Endodermal cell (in vitro differentiated cells): Measurements from ENCODE around the gene MLKL. TPM values are rescaled to one million over a fixed set of nuclear protein-coding genes. Genes with fewer than 3 reads are reported as not detected.

Experiments
- DNase-seq: peaks from one replicate; pipeline ENCODE4 v3.0.0-alpha.2; 2017
- H3K27ac ChIP-seq: 2 replicates; pipeline ENCODE4 v1.5.1; 2013; ENCODE audit warnings: mild to moderate bottlenecking, low read depth, low read length, moderate library complexity
- H3K27me3 ChIP-seq: 2 replicates; pipeline ENCODE4 v1.6.1; 2013; ENCODE audit warnings: mild to moderate bottlenecking, low read length, moderate library complexity; ENCODE audit not compliant: insufficient read depth, control insufficient read depth, poor library complexity, severe bottlenecking
- H3K36me3 ChIP-seq: 2 replicates; pipeline ENCODE4 v1.7.0; 2013; ENCODE audit warnings: mild to moderate bottlenecking, low read length, moderate library complexity; ENCODE audit not compliant: control insufficient read depth, insufficient read depth
- H3K4me1 ChIP-seq: one replicate; pipeline ENCODE4 v1.7.0; 2013; ENCODE audit warnings: low read length; ENCODE audit not compliant: control insufficient read depth, insufficient read depth
- H3K4me3 ChIP-seq: 2 replicates; pipeline ENCODE4 v1.5.1; 2013; ENCODE audit warnings: mild to moderate bottlenecking, low read length, moderate library complexity
- H3K9ac ChIP-seq: 2 replicates; pipeline ENCODE4 v1.6.1; 2013; ENCODE audit warnings: mild to moderate bottlenecking, low read length, moderate library complexity; ENCODE audit not compliant: poor library complexity, severe bottlenecking; ENCODE audit errors: extremely low read depth
- H3K9me3 ChIP-seq: 2 replicates; pipeline ENCODE4 v1.6.1; 2013; ENCODE audit warnings: mild to moderate bottlenecking, low read length, moderate library complexity; ENCODE audit not compliant: control insufficient read depth
- H3K27ac Mint-ChIP-seq: 2 replicates; pipeline ENCODE4 v1.8.0; 2020; ENCODE audit warnings: mixed read lengths
- H3K27me3 Mint-ChIP-seq: 2 replicates; pipeline ENCODE4 v1.8.0; 2021; ENCODE audit warnings: mild to moderate bottlenecking, mixed read lengths; ENCODE audit not compliant: insufficient read depth
- H3K36me3 Mint-ChIP-seq: 2 replicates; pipeline ENCODE4 v1.8.0; 2020; ENCODE audit warnings: low read depth, mixed read lengths
- H3K4me1 Mint-ChIP-seq: 2 replicates; pipeline ENCODE4 v1.8.0; 2020; ENCODE audit warnings: mixed read lengths
- H3K4me3 Mint-ChIP-seq: 2 replicates; pipeline ENCODE4 v1.8.0; 2020; ENCODE audit warnings: mild to moderate bottlenecking, moderate library complexity, mixed read lengths
- H3K9me3 Mint-ChIP-seq: 2 replicates; pipeline ENCODE4 v1.8.0; 2020; ENCODE audit warnings: mild to moderate bottlenecking, mixed read lengths
- CTCF ChIP-seq: fragments of 200-600 bp; sonication (generic); conservative IDR thresholded peaks from 2 replicates; pipeline ENCODE4 v1.5.0; 2021; ENCODE audit warnings: antibody characterized with exemption, mild to moderate bottlenecking
- WGBS, 2 experiments: methylation state at CpG; one replicate each; pipeline versions ENCODE4 v1.1.5 to v1.1.7; 2013; ENCODE audit warnings: missing lambda C conversion rate in 2 of 2, mixed read lengths in 1 of 2; ENCODE audit not compliant: insufficient coverage in 1 of 2, insufficient read length in 1 of 2; 5-methylcytosine and 5-hydroxymethylcytosine counted together
- total RNA-seq, 2 donors: library from RNA; stranded (reverse); fragmentation: NEBNext Ultra II Directional in 1 of 2; extraction: Animal tissue kit (Norgen Biotek cat#: 25700) in 1 of 2; gene quantifications; 2 replicates in 1 of 2; 3 replicates in 1 of 2; pipeline ENCODE4 v1.2.1, GENCODE V29; 2021

The MLKL gene
- total RNA-seq, 2 donors from 2014 or later: 0.22 to 1.3 TPM

GRCh38 chr16:74744566-74744965, 43.9 kb upstream of the MLKL start:
- H3K4me3 ChIP-seq: no peak overlapping the region
- H3K36me3 Mint-ChIP-seq: no peaks in the 10 kb centered on the region
- peaks cover 3% of the 10 kb centered on the region for H3K27me3 Mint-ChIP-seq
- peaks cover 3% of the 10 kb centered on the region for H3K4me1 Mint-ChIP-seq
- no peaks in the 10 kb centered on the region for H3K36me3 ChIP-seq
- no peak overlapping the region for H3K27ac Mint-ChIP-seq
- no peak overlapping the region for H3K4me3 Mint-ChIP-seq
- no peak for TF ChIP-seq CTCF
- H3K27ac ChIP-seq: no peak overlapping the region
- whole genome bisulfite sequencing, 2 experiments: 84 to 93% methylated on average over 4 of the region's 4 CpGs
- no peaks in the 10 kb centered on the region for H3K27me3 ChIP-seq
- H3K9me3 Mint-ChIP-seq: no peaks in the 10 kb centered on the region
- DNase-seq: no peak
- peaks cover 9% of the 10 kb centered on the region for H3K4me1 ChIP-seq
- no peaks in the 10 kb centered on the region for H3K9me3 ChIP-seq
- H3K9ac ChIP-seq: no peak overlapping the region

GRCh38 chr16:74743668-74744299, 43.1 kb upstream of the MLKL start:
- H3K9ac ChIP-seq: no peak overlapping the region
- H3K4me3 ChIP-seq: no peak overlapping the region
- WGBS, 2 experiments: 86% methylated on average over 12 to 15 of the region's 15 CpGs
- H3K9me3 ChIP-seq: no peaks in the 10 kb centered on the region
- Mint-ChIP-seq H3K9me3 (no peaks in the 10 kb centered on the region), H3K27me3 (peaks cover 7% of the 10 kb centered on the region), H3K4me1 (peaks cover 3% of the 10 kb centered on the region), H3K27ac (no peak overlapping the region), H3K4me3 (no peak overlapping the region), H3K36me3 (no peaks in the 10 kb centered on the region)
- no peak for DNase-seq
- peaks cover 5% of the 10 kb centered on the region for H3K4me1 ChIP-seq
- no peak for TF ChIP-seq CTCF
- no peak overlapping the region for H3K27ac ChIP-seq
- no peaks in the 10 kb centered on the region for H3K27me3 ChIP-seq
- H3K36me3 ChIP-seq: no peaks in the 10 kb centered on the region

GRCh38 chr16:74743045-74743667, 42.5 kb upstream of the MLKL start:
- H3K36me3 ChIP-seq: no peaks in the 10 kb centered on the region
- Mint-ChIP-seq H3K4me1 (peaks cover 8% of the 10 kb centered on the region), H3K4me3 (no peak overlapping the region), H3K27me3 (peaks cover 13% of the 10 kb centered on the region), H3K27ac (no peak overlapping the region), H3K9me3 (no peaks in the 10 kb centered on the region), H3K36me3 (no peaks in the 10 kb centered on the region)
- no peak overlapping the region for H3K4me3 ChIP-seq
- H3K9ac ChIP-seq: no peak overlapping the region
- no peak for DNase-seq
- no peak for TF ChIP-seq CTCF
- H3K4me1 ChIP-seq: peaks cover 9% of the 10 kb centered on the region
- no peak overlapping the region for H3K27ac ChIP-seq
- H3K9me3 ChIP-seq: no peaks in the 10 kb centered on the region
- 86 to 93% methylated on average over 4 to 8 of the region's 8 CpGs for WGBS, 2 experiments
- H3K27me3 ChIP-seq: no peaks in the 10 kb centered on the region
